EH (cell line): ENCODE measurements around the gene LYPD3.
"Not testable (repeated sequence)": the region's sequence is repeated elsewhere in the genome, so short reads cannot be mapped to it uniquely, and the experiment has no call there.

Experiments
- DNase-seq: peaks from one replicate; pipeline ENCODE4 v3.0.0-alpha.2; 2015; ENCODE audit warnings: low read depth

The LYPD3 gene

GRCh38 chr19:43465468-43466120 is at the start of gene LYPD3:
Gene LYPD3, minus strand, starts transcription at chr19:43465608. Its CDS starts 37 bp downstream, at chr19:43465571.
- DNase-seq, result peak; percentile 60

GRCh38 chr19:43512399-43512798 is 47.0 kb upstream of the LYPD3 start:
- not testable (repeated sequence) for DNase-seq

- DNase-seq, result no peak
Observed at GRCh38 chr19:43511324-43511723, 45.9 kb upstream of the LYPD3 start.

- DNase-seq, result no peak
Observed at GRCh38 chr19:43510713-43511112, 45.3 kb upstream of the LYPD3 start.

- DNase-seq, result no peak
Observed at GRCh38 chr19:43507880-43508279, 42.5 kb upstream of the LYPD3 start.

- DNase-seq, result no peak
Observed at GRCh38 chr19:43506629-43507028, 41.2 kb upstream of the LYPD3 start.

- DNase-seq, result no peak
Observed at GRCh38 chr19:43505941-43506340, 40.5 kb upstream of the LYPD3 start.

GRCh38 chr19:43505186-43505456 is 39.7 kb upstream of the LYPD3 start:
- DNase-seq, result no peak

- DNase-seq, result no peak
Observed at GRCh38 chr19:43504426-43505185, 39.2 kb upstream of the LYPD3 start, which contains the start of gene PHLDB3. Gene PHLDB3, minus strand, starts transcription at chr19:43504746. Its CDS starts 628 bp downstream, at chr19:43504118.

- peak; percentile 91 for DNase-seq
Observed at GRCh38 chr19:43503501-43504425, 38.4 kb upstream of the LYPD3 start.

GRCh38 chr19:43502419-43502976 is 37.1 kb upstream of the LYPD3 start:
- no peak for DNase-seq

GRCh38 chr19:43501661-43502418 is 36.4 kb upstream of the LYPD3 start:
- no peak for DNase-seq

GRCh38 chr19:43499042-43499441 is 33.6 kb upstream of the LYPD3 start:
- DNase-seq, result no peak

GRCh38 chr19:43498233-43498842 is 32.9 kb upstream of the LYPD3 start:
- no peak for DNase-seq

- no peak for DNase-seq
Observed at GRCh38 chr19:43496960-43497359, 31.6 kb upstream of the LYPD3 start.

GRCh38 chr19:43495082-43495481 is 29.7 kb upstream of the LYPD3 start:
- no peak for DNase-seq

GRCh38 chr19:43490759-43491158 is 25.4 kb upstream of the LYPD3 start:
- no peak for DNase-seq

- no peak for DNase-seq
Observed at GRCh38 chr19:43489979-43490599, 24.7 kb upstream of the LYPD3 start.

- DNase-seq, result no peak
Observed at GRCh38 chr19:43489310-43489709, 23.9 kb upstream of the LYPD3 start.

GRCh38 chr19:43488179-43488578 is 22.8 kb upstream of the LYPD3 start:
- DNase-seq, result no peak

GRCh38 chr19:43486412-43486811 is 21.0 kb upstream of the LYPD3 start:
- no peak for DNase-seq
